ENCODE measurements around the gene SLC12A2.

DNA sequence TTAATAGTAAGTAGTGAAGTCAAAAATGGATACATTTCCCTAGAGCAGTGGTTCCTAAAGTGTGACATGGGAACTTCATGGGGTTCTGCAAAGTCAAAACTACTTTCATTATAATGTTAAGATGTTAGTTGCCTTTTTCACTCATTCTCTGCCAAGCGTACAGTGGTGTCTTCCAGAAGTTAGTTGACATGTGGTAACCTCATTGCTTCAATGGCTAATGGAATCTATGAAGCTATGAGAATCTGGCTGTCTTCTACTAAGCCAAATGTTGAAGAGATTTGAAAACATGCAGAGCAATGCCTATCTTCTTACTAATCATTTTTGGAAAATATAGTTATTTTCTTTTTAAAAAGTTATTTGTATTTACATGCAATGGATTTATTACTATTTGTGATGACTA, 111.8 kb downstream of the SLC12A2 start:
- TF ChIP-seq, protein P1, sequence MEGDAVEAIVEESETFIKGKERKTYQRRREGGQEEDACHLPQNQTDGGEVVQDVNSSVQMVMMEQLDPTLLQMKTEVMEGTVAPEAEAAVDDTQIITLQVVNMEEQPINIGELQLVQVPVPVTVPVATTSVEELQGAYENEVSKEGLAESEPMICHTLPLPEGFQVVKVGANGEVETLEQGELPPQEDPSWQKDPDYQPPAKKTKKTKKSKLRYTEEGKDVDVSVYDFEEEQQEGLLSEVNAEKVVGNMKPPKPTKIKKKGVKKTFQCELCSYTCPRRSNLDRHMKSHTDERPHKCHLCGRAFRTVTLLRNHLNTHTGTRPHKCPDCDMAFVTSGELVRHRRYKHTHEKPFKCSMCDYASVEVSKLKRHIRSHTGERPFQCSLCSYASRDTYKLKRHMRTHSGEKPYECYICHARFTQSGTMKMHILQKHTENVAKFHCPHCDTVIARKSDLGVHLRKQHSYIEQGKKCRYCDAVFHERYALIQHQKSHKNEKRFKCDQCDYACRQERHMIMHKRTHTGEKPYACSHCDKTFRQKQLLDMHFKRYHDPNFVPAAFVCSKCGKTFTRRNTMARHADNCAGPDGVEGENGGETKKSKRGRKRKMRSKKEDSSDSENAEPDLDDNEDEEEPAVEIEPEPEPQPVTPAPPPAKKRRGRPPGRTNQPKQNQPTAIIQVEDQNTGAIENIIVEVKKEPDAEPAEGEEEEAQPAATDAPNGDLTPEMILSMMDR (IDR thresholded peaks at IDR 0.05): no peak
- TF ChIP-seq POLR2A (IDR thresholded peaks at IDR 0.05): no peak
